HS-5 (cell line): ENCODE results near the gene IL1RAPL1.

Experiments used
- DNase-seq: peaks from one replicate; pipeline ENCODE4 v3.0.0-alpha.2; 2012; ENCODE audit warnings: low read depth

IL1RAPL1 gene

GRCh38 chrX:28979877-28980276 is 392.6 kb downstream of the IL1RAPL1 start:
- no peak for DNase-seq

GRCh38 chrX:28981952-28982351 is 394.7 kb downstream of the IL1RAPL1 start:
- no peak for DNase-seq

- no peak for DNase-seq
These were observed 401.0 kb downstream of the IL1RAPL1 start for GRCh38 chrX:28988246-28988645.

- DNase-seq = no peak
These were observed 410.6 kb downstream of the IL1RAPL1 start for GRCh38 chrX:28997706-28998463.

GRCh38 chrX:28998609-28999135 is 411.4 kb downstream of the IL1RAPL1 start:
- no peak for DNase-seq

- no peak for DNase-seq
These were observed 425.6 kb downstream of the IL1RAPL1 start for GRCh38 chrX:29012867-29013266.

- no peak for DNase-seq
These were observed 436.0 kb downstream of the IL1RAPL1 start for GRCh38 chrX:29023207-29023606.

GRCh38 chrX:29024871-29025270 is 437.6 kb downstream of the IL1RAPL1 start:
- peak; percentile 8 for DNase-seq

GRCh38 chrX:29039501-29039900 is 452.3 kb downstream of the IL1RAPL1 start:
- no peak for DNase-seq

GRCh38 chrX:29040160-29040559 is 452.9 kb downstream of the IL1RAPL1 start:
- no peak for DNase-seq

GRCh38 chrX:29042341-29042740 is 455.1 kb downstream of the IL1RAPL1 start:
- DNase-seq = no peak

GRCh38 chrX:29043746-29044145 is 456.5 kb downstream of the IL1RAPL1 start:
- DNase-seq = no peak

GRCh38 chrX:29044423-29045184 is 457.4 kb downstream of the IL1RAPL1 start:
- no peak for DNase-seq

- no peak for DNase-seq
These were observed 478.2 kb downstream of the IL1RAPL1 start for GRCh38 chrX:29065477-29065876.

GRCh38 chrX:29066516-29066915 is 479.3 kb downstream of the IL1RAPL1 start:
- DNase-seq = no peak

GRCh38 chrX:29067351-29067750 is 480.1 kb downstream of the IL1RAPL1 start:
- DNase-seq = no peak

- peak; percentile 37 for DNase-seq
These were observed 484.5 kb downstream of the IL1RAPL1 start for GRCh38 chrX:29071525-29072320.

- DNase-seq = no peak
These were observed 495.3 kb downstream of the IL1RAPL1 start for GRCh38 chrX:29082558-29082957.

- DNase-seq = no peak
These were observed 496.6 kb downstream of the IL1RAPL1 start for GRCh38 chrX:29083823-29084222.

GRCh38 chrX:29090811-29091210 is 503.6 kb downstream of the IL1RAPL1 start:
- DNase-seq = no peak

GRCh38 chrX:29107231-29107630 is 520.0 kb downstream of the IL1RAPL1 start:
- DNase-seq = no peak

GRCh38 chrX:29110041-29110440 is 522.8 kb downstream of the IL1RAPL1 start:
- DNase-seq = no peak
